ENCODE data around the gene ARL13A.

Gene ARL13A

GRCh38 chrX:101025126-101025525 lies 55.6 kb downstream of the ARL13A start:
- Mint-ChIP-seq H3K4me1 (ENCODE audit: low read depth) (peaks cover 2% of the 10 kb centered on the region), H3K27me3 (peaks cover 3% of the 10 kb centered on the region), H3K36me3 (ENCODE audit: low read depth) (peaks cover 52% of the 10 kb centered on the region), H3K9me3 (no peaks in the 10 kb centered on the region), H3K27ac (no peak overlapping the region), H3K4me3 (no peak overlapping the region)
- no peak for DNase-seq

GRCh38 chrX:101028562-101028961 lies 59.1 kb downstream of the ARL13A start:
- Mint-ChIP-seq H3K36me3 (ENCODE audit: low read depth) (peaks cover 39% of the 10 kb centered on the region), H3K27ac (no peak overlapping the region), H3K9me3 (no peaks in the 10 kb centered on the region), H3K27me3 (peaks cover 5% of the 10 kb centered on the region), H3K4me1 (ENCODE audit: low read depth) (peaks cover 2% of the 10 kb centered on the region), H3K4me3 (no peak overlapping the region)
- DNase-seq, result no peak

- Mint-ChIP-seq H3K36me3 (ENCODE audit: low read depth) (peaks cover 40% of the 10 kb centered on the region), H3K4me1 (ENCODE audit: low read depth) (peaks cover 2% of the 10 kb centered on the region), H3K27ac (no peak overlapping the region), H3K4me3 (no peak overlapping the region), H3K27me3 (peaks cover 5% of the 10 kb centered on the region), H3K9me3 (no peaks in the 10 kb centered on the region)
- no peak for DNase-seq
These were observed 60.2 kb downstream of the ARL13A start for GRCh38 chrX:101029665-101030064.

GRCh38 chrX:101037231-101037630 lies 67.7 kb downstream of the ARL13A start:
- Mint-ChIP-seq H3K4me3 (no peak overlapping the region), H3K27ac (no peak overlapping the region), H3K27me3 (no peaks in the 10 kb centered on the region), H3K9me3 (no peaks in the 10 kb centered on the region), H3K36me3 (ENCODE audit: low read depth) (peaks cover 59% of the 10 kb centered on the region), H3K4me1 (ENCODE audit: low read depth) (peaks cover 6% of the 10 kb centered on the region)
- DNase-seq, result no peak

GRCh38 chrX:101040197-101040596 lies 70.7 kb downstream of the ARL13A start:
- peaks cover 62% of the 10 kb centered on the region for H3K36me3 Mint-ChIP-seq (ENCODE audit: low read depth)
- H3K27me3 Mint-ChIP-seq, result peaks cover 2% of the 10 kb centered on the region
- H3K27ac Mint-ChIP-seq, result no peak overlapping the region
- DNase-seq, result no peak
- H3K9me3 Mint-ChIP-seq, result no peaks in the 10 kb centered on the region
- no peak overlapping the region for H3K4me3 Mint-ChIP-seq
- peaks cover 11% of the 10 kb centered on the region for H3K4me1 Mint-ChIP-seq (ENCODE audit: low read depth)

Measured in activated T-cell treated with anti-CD3 and anti-CD28 coated beads, Interleukin-2, amount 50 U/mL, for 24 hours (primary cell).